Stimulated activated CD4-positive, alpha-beta T cell treated with anti-CD3 and anti-CD28 coated beads, Interleukin-12 subunit alpha, Interleukin-12 subunit beta, amount 100 ng/mL, for 48 hours (primary cell): Measurements from ENCODE around the gene YWHAH.
A peak's percentile ranks its signal among the peaks of the same experiment; 100 is the strongest.

Experiments used
- DNase-seq, 3 donors: peaks; one replicate each; pipeline ENCODE4 v3.0.0-alpha.2; 2020; ENCODE audit warnings: low read depth in 2 of 3, low spot score in 1 of 3

YWHAH gene

GRCh38 chr22:31923136-31923535, 21.2 kb upstream of the YWHAH start:
- no peak for DNase-seq

DNA sequence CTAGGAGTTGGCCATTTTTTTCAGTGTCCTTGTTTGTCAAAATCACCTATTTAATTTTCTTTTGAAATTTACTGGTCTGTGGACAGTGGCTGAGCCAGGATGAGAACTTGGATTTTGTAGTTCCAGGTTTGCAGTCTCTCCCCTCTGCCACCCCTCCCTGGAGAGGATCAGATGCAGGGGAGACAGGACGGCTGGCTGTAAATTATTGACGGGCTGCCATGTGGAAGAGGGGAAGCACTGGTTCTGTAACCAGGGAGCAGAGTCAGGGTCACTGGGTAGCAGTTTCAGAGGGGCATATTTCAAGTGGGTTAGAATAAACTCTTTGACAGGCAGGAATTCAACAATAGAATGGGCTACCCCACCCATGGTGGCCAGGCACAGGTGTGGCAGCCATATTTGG, 20.6 kb upstream of the YWHAH start:
- DNase-seq: no peak

DNA sequence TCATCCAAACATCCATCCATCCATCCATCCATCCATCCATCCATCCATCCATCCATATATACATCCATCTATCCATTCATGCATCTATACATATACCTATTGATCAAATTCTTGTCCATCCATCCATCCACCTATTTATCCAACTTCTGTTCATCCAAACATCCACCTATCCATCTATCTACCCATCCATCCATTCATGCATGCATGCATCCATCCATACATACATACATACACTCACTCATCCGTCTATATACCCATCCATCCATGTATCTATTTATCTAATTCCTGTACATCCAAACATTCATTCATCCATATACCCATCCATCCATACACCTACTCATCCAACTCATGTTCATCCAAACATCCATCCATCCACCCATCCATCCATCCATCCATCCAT, 19.3 kb upstream of the YWHAH start:
- no peak for DNase-seq

DNA sequence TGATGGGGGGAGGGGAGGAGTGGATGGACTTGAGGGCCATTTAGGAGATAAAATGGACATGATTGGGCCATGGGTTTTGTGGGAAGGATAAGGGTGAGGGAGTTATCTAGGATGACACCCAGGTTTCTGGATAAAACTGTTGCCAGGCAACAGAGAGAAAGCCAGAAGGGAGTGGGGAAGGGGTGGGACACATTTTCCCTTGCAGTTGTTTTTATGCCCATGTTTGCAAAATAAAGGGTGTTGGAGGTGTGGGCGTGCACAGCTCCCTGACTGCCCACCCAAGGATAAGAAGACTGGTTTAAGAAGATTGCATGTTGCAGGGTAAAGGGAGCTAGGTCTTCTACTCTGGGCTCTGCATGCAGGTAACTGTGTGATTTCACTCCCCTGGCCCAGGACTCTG, 18.3 kb upstream of the YWHAH start:
- DNase-seq: no peak

DNA sequence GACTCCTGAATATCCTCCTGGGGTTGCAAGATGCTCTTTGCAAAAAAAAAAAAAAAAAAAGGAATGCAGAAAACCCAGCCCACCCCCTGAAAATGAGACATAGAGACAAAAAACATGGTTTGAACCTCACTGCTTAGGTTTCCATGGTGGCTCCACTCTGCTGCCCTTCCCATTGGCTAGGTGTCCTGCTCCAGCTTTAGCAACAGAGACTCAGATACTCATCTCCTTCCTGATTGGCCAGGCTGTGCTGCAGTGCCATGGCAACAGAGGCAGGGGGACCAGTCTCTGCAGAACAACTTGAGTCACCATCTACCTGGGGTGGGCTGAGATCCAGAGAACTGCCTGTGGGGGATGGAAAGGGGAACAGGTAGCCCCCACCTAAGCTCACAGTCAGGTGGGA, 17.4 kb upstream of the YWHAH start:
- no peak for DNase-seq

- no peak for DNase-seq
Measured at GRCh38 chr22:31927562-31927961, 16.8 kb upstream of the YWHAH start.

DNA sequence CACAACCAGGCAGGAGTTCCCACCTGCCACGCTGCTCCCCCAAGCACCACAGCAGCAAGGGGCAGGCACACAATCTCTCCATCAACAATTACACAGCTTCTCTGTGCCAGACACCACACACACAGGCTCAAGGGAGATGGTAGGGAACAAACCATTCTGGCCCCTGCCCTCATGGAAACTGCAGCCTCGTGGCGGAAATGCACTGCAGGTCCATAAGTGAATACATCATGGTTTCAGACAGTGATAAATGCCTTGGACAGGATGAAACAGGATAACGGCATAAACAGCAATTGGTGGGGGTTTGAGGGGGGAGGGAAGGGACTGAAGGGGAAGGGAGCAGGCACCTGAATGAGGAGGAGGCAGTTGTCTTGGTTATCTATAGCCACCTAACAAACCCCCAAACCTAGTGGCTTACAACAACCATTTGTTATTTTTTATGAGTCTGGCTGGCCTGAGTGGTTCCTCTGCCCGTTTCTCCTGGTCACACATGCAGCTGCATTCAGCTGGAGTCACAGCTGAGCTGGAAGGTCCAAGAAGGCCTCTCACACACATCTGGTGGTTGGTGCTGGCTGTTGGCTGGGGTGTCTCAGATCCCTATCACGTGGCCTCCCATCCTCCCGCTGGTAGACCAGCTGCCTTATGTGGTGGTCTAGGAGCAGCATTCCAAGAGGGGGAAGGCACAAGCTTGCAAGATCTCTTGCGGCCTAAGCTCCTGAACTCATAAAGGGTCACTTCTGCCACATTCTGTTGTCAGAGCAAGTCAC, 15.0 kb upstream of the YWHAH start:
- DNase-seq: no peak

DNA sequence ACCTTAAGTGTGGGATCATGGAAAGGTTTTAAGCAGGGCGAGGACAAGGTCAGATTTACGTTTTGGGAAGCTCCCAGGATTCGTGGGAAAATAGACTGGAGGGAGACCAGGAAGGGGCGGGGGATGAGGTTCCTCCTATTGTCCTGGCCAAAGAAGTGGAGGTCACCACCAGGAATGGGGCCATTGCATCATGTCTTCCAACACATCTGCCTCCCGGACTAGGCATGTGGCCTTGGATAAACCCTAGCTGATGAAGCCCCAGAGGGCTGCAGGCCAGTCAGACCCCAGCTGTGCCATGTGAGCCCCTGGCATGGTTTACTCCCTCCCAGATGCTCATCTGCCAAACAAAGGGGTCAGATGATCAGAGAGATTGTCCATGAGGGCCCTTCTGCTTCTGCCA, 11.5 kb upstream of the YWHAH start:
- no peak for DNase-seq

GRCh38 chr22:31933406-31933805, 10.9 kb upstream of the YWHAH start:
- DNase-seq: no peak

DNA sequence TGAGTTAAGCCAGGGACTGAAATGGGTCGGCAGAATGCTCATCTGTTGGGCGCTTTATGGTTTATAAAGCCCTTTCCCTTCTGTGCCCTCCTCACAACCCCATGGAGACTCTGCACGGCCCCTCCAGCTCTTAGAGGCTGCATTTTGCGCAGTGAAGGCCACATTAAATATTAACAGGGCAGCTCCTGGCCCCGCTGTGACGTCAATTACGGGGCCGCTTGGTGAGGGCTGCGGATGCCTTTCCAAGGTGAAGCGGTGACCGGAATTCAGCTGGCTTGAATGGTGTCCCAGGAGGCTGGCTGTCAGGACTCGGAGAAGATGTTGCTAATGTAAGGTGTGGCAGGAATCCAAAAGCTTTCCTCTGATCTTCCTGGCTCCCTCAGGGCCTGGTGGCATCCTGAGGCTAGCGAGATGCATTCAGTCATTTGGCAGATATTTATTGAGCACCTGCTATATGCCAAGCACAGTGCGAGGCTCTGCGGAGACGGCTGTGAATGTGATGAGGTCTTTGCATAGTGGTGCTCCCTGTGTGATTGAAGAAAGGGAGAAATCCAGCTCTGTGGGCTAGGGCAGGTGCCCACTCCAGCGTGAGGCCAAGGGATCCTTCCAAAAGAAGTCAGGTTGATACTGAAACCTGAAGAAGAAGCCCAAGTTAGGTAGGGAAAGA, 10.4 kb upstream of the YWHAH start:
- no peak for DNase-seq

DNA sequence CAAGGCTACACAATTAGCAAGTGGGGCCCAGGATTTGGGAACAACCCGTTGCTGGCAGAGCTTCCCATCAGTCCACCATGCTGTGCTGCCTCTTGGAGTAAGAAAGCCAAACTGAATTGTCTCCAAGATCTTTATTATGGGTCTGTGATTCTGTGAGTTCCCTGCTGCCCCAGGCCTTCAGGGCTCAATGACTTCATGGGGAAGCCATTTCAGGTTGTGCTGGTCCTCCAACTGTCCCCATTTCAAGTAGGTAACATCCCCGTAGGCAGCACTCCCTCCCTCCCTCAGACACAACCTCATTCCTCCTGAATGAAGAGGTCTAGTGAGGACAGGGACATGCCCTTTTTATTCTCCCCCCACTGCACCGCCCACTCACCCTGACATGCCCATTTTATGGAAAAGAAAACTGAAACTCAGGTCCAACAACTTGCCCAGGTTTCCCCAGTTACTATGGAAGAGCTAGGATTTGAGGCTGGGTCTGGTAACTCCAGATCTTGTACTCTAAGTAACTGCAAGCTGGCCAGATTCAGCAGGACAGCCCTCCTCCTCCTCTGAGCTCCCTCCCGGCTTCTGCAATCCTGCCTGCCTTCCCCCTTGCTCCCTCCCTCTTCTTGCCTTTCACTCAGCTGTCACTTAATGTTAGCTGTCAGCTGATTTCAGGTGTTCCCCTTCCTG, 8.2 kb upstream of the YWHAH start:
- DNase-seq: no peak

DNA sequence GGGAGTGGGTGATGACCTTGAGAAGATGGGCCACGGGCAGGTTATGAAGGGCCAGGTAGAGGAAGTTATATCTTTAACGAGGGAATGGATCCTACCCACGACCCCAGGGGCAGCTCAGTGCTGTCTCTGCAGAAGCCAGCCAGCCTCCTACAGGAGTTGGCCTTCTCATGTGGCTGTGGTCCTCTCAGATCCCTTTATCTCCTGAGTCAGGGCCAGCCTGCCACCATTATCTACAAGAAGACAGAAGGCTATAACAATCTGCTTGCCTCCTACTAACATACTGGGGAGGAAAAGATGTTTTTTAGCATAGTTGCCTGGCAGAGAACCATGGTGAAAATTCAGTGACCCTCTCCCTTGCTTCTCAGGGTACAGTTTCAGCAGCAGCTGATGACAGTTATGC, 7.0 kb upstream of the YWHAH start:
- DNase-seq: no peak

DNA sequence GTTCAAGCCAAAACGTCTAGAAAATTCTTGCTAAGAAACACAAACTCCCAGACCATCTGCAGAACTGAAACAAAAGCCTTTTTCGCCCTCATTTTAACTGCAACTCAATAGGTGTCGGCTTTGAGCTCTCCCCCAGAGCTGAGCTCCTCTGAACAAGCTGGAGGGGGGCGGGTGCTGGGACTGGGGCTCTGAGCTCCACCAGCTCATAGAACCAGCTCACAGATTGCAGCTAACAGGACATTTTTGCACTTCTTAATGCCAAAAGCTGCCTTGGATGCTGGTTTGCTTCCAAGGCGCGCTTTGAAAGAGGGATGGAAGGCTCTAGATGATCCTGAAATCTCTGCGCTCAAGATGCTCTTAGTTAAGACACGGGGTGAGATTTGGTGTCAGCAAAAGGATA, 6.0 kb upstream of the YWHAH start:
- DNase-seq: no peak

GRCh38 chr22:31940506-31940905, 3.8 kb upstream of the YWHAH start:
- no peak for DNase-seq

DNA sequence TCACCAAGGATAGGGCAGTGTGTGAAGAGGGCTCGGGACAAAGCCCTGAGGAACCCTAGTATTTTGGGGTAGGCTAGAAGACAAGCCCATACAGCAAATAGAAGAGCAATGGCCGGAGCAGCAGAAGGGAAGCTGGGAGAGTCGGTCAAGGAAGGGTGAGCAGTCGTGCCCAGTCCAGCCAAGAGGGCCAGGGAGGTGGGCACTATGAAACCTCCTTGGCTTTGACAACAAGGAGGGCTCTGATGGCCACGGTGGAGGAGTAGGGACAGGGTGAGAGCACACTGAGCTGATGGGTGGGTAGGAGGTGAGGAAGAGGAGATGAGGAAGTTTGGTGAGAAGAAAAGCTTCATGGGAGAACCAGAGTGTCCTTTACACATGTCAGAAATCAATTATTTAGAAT, 2.2 kb upstream of the YWHAH start:
- no peak for DNase-seq

DNA sequence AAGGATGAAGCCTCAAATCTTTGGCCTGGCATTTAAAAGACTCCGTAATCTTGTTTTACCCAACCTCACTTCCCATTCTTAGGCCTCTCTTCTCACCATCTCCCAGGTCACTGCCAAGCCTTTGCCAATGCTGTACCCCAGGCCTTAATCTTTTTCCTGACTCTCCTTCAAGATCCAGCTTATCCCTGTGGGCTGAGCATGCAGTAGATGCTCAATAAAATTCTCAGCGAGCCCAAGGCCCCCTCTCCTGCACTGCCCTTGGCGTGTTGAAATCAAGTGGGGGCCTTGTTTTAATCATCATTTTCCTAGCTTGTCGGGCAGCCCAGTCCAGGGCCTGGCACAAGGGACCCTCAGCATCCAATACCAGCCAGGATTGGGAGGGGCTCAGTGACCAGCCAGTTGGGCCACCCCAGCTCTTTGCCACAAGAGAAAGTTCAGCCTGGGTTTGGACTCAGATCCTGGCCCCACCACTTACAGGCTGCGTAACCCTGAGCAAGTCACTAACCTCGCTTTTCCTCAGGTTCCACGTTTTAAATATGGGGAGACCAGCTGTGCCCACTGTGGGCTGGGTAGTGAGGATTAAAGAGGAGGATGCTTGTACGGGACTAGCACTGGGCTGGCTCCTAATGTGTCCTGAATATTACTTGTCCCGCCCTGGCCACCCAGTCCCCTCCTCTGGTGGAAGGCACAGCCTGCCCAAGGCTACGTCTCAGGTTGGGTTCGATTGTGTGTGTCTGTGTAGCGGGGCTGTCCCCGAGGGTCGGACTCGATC, 943 bp upstream of the YWHAH start:
- DNase-seq: no peak

- peak in 2 of 3 donors; percentile 2 to 14 for DNase-seq
Measured at GRCh38 chr22:31944700-31945442, 536 bp downstream of the YWHAH start.

- DNase-seq: no peak
Measured at GRCh38 chr22:31945443-31945855, 1.1 kb downstream of the YWHAH start.

DNA sequence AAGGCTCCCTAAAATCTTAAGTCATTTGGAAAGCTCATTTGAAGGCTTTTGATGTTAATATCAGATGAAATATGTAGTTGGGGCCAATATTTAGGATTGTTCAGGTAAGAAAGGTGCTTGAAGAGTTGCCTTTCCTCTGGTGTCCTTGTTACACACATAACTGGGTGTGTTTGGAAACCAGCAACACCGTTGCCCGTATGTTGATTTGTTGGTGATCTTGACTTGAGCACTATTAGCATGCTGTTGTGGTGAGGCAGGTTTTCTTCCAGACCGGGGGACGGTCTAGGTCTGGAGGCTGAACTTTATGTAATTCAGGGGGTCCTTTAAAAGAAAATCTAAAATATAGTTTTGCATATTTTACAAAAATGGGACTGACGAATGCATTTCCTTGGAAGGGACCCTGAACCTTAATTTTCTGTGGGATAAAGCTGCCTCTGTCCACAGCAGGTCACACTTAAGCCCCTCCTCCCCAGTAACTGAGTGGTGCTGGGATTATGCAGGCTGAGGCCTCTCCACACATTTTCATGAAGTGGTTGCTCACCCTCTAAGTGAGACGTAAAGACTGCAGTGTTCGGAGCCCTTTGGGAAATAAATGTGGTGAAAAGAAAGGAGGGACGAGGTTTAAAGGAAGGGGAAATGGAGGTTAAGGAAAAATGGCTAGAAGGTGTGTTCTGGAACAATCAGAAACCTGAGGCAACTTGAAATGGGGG, 1.8 kb downstream of the YWHAH start:
- DNase-seq: no peak

DNA sequence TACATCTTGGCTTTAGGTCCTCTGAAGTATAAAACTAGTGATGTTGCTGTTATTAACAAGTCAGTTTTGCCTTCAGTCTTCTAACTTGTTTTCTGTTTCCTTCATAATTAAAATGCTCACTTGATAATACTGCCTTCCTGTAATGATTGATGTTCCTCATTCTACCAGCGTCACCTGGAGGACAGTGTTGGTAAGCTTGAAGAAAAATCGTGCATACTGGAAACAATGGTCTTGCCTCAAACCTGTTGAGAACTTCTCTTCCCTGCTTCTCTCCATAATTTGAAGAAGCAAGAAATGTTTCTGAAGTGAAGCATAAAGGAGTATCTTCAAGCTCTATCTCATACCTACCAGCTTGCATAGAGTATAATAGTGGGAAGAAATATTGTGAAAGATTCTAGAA, 3.0 kb downstream of the YWHAH start:
- DNase-seq: no peak
